Ascending aorta (tissue), 2 donors: ENCODE data around the gene PIM3. TPM values are rescaled to one million over a fixed set of nuclear protein-coding genes. Genes with fewer than 3 reads are reported as not detected.

ENCODE experiments used
- DNase-seq, 2 donors: peaks; one replicate each; pipeline ENCODE4 v3.0.0-alpha.2; 2019; ENCODE audit warnings: low spot score in 2 of 2
- H3K27ac ChIP-seq, 2 donors: fragments of 200-600 bp; sonication (generic); one replicate each; pipeline ENCODE4 v1.5.1; 2016 to 2017; ENCODE audit warnings: mild to moderate bottlenecking in 1 of 2
- H3K27me3 ChIP-seq: fragments of 200-600 bp; sonication (generic); one replicate; pipeline ENCODE4 v1.5.1; 2017
- H3K36me3 ChIP-seq, 2 donors: fragments of 200-600 bp; sonication (generic); one replicate each; pipeline ENCODE4 v1.5.1; 2016
- H3K4me1 ChIP-seq, 2 donors: fragments of 200-600 bp; sonication (generic); one replicate each; pipeline ENCODE4 v1.5.1; 2016 to 2017; ENCODE audit warnings: mild to moderate bottlenecking in 1 of 2
- H3K4me3 ChIP-seq, 2 donors: fragments of 200-600 bp; sonication (generic); one replicate each; pipeline ENCODE4 v1.5.1; 2016 to 2017; ENCODE audit warnings: mild to moderate bottlenecking in 1 of 2
- H3K9me3 ChIP-seq, 2 donors: fragments of 200-600 bp; sonication (generic); one replicate each; pipeline ENCODE4 v1.5.1; 2016
- CTCF ChIP-seq, 3 experiments: fragments of 200-600 bp in 2 of 3; fragments of 450-650 bp in 1 of 3; sonication (generic) in 2 of 3; IDR thresholded peaks; one replicate each; pipeline ENCODE4 v1.5.1; 2016 to 2019; ENCODE audit warnings: antibody characterized with exemption in 3 of 3, mild to moderate bottlenecking in 1 of 3, moderate library complexity in 1 of 3
- intact Hi-C: fragments of 100-400 bp; cut with DNase I; formaldehyde crosslinking; loops from one replicate; pipeline ENCODE4 v1.15.1; 2023
- total RNA-seq: library from RNA; depleted of rRNA; stranded (reverse); fragments of >200 nt; gene quantifications from one replicate; pipeline ENCODE4 v1.1.0, GENCODE V29; 2016

The PIM3 gene
- total RNA-seq, 1 donor from 2014 or later, result 269 TPM

DNA sequence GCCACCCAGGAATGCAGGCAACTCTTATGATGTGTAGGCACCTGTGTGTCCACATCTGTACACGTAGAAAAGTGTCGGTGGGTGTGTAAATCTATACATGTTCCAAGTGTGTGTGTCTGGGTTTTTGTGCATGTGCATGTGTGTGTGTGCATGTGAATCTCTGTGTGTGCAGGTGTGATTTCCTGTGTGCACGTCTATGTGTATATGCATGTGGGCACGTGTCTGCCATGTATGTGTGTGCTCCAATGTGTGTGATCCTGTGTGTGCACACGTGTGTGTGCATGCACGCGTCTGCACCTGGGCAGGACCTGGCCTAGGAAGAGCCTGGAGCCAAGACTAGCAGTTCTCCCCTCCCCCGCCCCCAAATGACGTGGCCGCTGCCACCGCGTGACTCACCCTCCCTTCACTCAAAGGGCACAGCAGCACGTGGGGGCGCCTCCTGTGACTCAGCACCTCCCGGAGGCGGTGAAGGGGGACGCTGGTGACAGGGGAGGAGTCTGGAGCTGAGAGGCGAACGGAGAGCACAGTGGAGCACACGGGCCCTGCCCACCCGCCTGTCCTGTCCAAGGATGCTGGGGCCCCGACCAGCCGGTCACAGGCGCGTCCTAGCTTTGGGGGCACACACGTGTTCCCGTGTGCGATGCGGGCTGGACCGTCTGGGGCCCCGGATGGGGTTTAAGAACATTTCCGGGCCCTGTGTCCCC lies 10.1 kb downstream of the PIM3 start:
- no peak for TF ChIP-seq CTCF (IDR thresholded peaks at IDR 0.05)
- Histone ChIP-seq H3K36me3 (no peaks in the 10 kb centered on the region), H3K27me3 (no peaks in the 10 kb centered on the region), H3K4me1 (peaks cover 9 to 40% of the 10 kb centered on the region in 2 donors), H3K27ac (peak overlapping the region; percentile 77 to 79), H3K4me3 (peak overlapping the region; percentile 62 to 75), H3K9me3 (no peaks in the 10 kb centered on the region)
- DNase-seq, result peak; percentile 95 to 98
- intact Hi-C loops, result loop anchor here (2.0 kb wide), 1 partner anchor 34 kb away; no protein-coding TSS in a partner anchor

GRCh38 chr22:49971232-49972162 lies 10.9 kb downstream of the PIM3 start:
- H3K4me3 ChIP-seq, result peak overlapping the region; percentile 62 to 75
- TF ChIP-seq CTCF (IDR thresholded peaks at IDR 0.05), result no peak
- H3K27me3 ChIP-seq, result no peaks in the 10 kb centered on the region
- H3K9me3 ChIP-seq, result no peaks in the 10 kb centered on the region
- DNase-seq, result peak in 1 of 2 donors; percentile 89
- intact Hi-C loops, result loop anchor here (2.0 kb wide), 1 partner anchor 35 kb away; no protein-coding TSS in a partner anchor
- no peaks in the 10 kb centered on the region for H3K36me3 ChIP-seq
- peaks cover 9 to 32% of the 10 kb centered on the region in 2 donors for H3K4me1 ChIP-seq
- H3K27ac ChIP-seq, result peak overlapping the region; percentile 77 to 79

DNA sequence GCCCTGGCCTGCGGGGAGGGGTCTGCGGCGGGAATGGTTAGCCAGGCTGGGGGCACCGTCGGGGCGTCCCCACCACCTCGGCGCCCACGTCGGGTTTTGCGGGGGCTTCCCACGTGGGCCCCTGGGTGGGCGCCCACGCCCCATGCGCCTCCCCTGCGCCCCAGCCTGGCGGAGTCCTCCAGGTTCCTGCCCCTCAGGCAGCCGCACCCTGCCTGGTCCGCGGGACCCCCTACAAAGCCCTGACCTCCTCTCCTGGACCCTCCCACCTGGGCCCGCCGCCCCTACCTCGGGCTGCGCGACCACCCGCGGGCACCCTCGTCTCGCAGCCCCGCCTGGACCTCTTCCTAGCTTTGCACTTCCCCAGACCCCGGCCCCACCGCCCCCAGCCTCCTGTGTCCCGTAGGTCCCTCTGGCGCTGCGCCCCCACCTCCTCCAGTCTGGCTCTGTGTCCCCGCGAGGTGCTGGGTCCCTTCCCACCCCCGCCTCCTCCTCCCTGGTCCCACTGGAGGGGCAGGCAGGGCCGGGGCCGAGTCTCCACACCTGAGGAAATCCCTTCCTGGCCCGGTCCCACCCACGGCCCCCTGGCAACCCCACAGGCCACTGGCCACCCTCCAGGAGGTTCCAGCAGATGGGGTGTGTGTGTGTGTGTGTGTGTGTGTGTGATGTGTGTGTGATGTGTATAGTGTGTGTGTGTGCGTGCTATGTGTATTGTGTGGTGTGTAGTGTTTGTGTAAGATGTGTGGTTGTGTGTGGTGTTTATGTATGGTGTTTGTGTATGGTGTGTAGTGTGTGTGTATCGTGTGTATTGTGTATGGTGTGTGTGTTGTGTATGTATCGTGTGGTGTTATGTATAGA lies 11.8 kb downstream of the PIM3 start:
- peaks cover 9 to 23% of the 10 kb centered on the region in 2 donors for H3K4me1 ChIP-seq
- H3K4me3 ChIP-seq, result peak overlapping the region; percentile 62 to 75
- intact Hi-C loops, result no loop called here
- peak in 1 of 2 donors; percentile 64 for DNase-seq
- no peaks in the 10 kb centered on the region for H3K9me3 ChIP-seq
- H3K27me3 ChIP-seq, result no peaks in the 10 kb centered on the region
- no peak for TF ChIP-seq CTCF (IDR thresholded peaks at IDR 0.05)
- no peak overlapping the region for H3K27ac ChIP-seq
- no peaks in the 10 kb centered on the region for H3K36me3 ChIP-seq

GRCh38 chr22:49973018-49973961 lies 12.7 kb downstream of the PIM3 start:
- peaks cover 9 to 18% of the 10 kb centered on the region in 2 donors for H3K4me1 ChIP-seq
- H3K27me3 ChIP-seq, result no peaks in the 10 kb centered on the region
- DNase-seq, result no peak
- TF ChIP-seq CTCF (IDR thresholded peaks at IDR 0.05), result no peak
- intact Hi-C loops, result no loop called here
- H3K4me3 ChIP-seq, result no peak overlapping the region
- H3K9me3 ChIP-seq, result no peaks in the 10 kb centered on the region
- no peaks in the 10 kb centered on the region for H3K36me3 ChIP-seq
- H3K27ac ChIP-seq, result no peak overlapping the region
